DND-41 (cell line): ENCODE measurements around the gene ANKRD28.
"Not testable (repeated sequence)": the region's sequence is repeated elsewhere in the genome, so short reads cannot be mapped to it uniquely, and the experiment has no call there.

ENCODE experiments used
- EZH2 ChIP-seq: IDR thresholded peaks from 3 replicates; pipeline ENCODE4 v1.6.1; 2012; ENCODE audit warnings: borderline replicate concordance, low read depth, mild to moderate bottlenecking, moderate library complexity, low read length, inconsistent platforms; ENCODE audit not compliant: severe bottlenecking
- TF ChIP-seq, protein P1 (sequence below): IDR thresholded peaks from 2 replicates; pipeline ENCODE4 v1.5.1; 2012; ENCODE audit warnings: borderline replicate concordance, low read length, moderate library complexity, mild to moderate bottlenecking; ENCODE audit not compliant: poor library complexity, severe bottlenecking; ENCODE audit errors: extremely low read depth

DNA sequence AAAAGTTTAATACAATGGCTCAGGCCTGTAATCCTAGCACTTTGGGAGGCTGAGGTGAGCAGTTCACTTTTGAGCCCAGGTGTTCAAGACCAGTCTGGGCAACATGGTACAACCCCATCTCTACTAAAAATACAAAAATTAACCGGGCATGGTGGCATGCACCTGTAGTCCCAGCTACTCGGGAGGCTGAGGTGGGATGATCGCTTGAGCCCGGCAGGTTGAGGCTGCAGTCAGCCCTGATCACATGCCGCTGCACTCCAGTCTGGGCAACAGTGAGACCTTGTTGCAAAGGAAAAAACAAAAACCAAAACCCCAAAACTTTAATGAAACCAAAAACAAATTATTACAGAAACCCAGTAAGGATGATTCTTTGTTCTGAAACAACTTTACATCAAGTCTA, 15.3 kb upstream of the ANKRD28 start:
- TF ChIP-seq EZH2, result not testable (repeated sequence)
- TF ChIP-seq, protein P1, sequence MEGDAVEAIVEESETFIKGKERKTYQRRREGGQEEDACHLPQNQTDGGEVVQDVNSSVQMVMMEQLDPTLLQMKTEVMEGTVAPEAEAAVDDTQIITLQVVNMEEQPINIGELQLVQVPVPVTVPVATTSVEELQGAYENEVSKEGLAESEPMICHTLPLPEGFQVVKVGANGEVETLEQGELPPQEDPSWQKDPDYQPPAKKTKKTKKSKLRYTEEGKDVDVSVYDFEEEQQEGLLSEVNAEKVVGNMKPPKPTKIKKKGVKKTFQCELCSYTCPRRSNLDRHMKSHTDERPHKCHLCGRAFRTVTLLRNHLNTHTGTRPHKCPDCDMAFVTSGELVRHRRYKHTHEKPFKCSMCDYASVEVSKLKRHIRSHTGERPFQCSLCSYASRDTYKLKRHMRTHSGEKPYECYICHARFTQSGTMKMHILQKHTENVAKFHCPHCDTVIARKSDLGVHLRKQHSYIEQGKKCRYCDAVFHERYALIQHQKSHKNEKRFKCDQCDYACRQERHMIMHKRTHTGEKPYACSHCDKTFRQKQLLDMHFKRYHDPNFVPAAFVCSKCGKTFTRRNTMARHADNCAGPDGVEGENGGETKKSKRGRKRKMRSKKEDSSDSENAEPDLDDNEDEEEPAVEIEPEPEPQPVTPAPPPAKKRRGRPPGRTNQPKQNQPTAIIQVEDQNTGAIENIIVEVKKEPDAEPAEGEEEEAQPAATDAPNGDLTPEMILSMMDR, result not testable (repeated sequence)
